Neutrophil (primary cell): ENCODE data around the gene FFAR4.
A peak's percentile ranks its signal among the peaks of the same experiment; 100 is the strongest.

Experiments
- H3K27ac ChIP-seq: fragments of 200-600 bp; sonication (generic); 2 replicates; pipeline ENCODE4 v1.5.1; 2016; ENCODE audit warnings: mild to moderate bottlenecking, moderate library complexity
- H3K27me3 ChIP-seq: fragments of 200-600 bp; sonication (generic); 2 replicates; pipeline ENCODE4 v1.6.0; 2016; ENCODE audit warnings: mild to moderate bottlenecking
- H3K36me3 ChIP-seq: fragments of 200-600 bp; sonication (generic); 2 replicates; pipeline ENCODE4 v1.5.1; 2017
- H3K4me1 ChIP-seq, 2 experiments: fragments of 200-600 bp in 1 of 2; sonication (generic) in 1 of 2; 1 replicate in 1 of 2; 2 replicates in 1 of 2; pipeline versions ENCODE4 v1.5.1 to v1.6.1; 2013 to 2016; ENCODE audit warnings: low read depth in 1 of 2, low read length in 1 of 2, mild to moderate bottlenecking in 1 of 2, moderate library complexity in 1 of 2; ENCODE audit not compliant: control insufficient read depth in 1 of 2, insufficient read depth in 1 of 2
- H3K4me3 ChIP-seq, 2 experiments: fragments of 200-600 bp in 1 of 2; sonication (generic) in 1 of 2; 1 replicate in 1 of 2; 2 replicates in 1 of 2; pipeline ENCODE4 v1.5.1; 2013 to 2016; ENCODE audit warnings: low read depth in 1 of 2, low read length in 1 of 2, mild to moderate bottlenecking in 1 of 2, moderate library complexity in 1 of 2
- H3K9me3 ChIP-seq: fragments of 200-600 bp; sonication (generic); 2 replicates; pipeline ENCODE4 v1.5.1; 2016
- CTCF ChIP-seq: fragments of 200-600 bp; sonication (generic); IDR thresholded peaks from 2 replicates; pipeline ENCODE4 v1.5.1; 2016; ENCODE audit warnings: antibody characterized with exemption

FFAR4 gene

GRCh38 chr10:93608421-93608820, 42.0 kb downstream of the FFAR4 start:
- no peak for TF ChIP-seq CTCF
- Histone ChIP-seq H3K9me3 (no peaks in the 10 kb centered on the region), H3K27ac (no peak overlapping the region), H3K4me3 (no peak overlapping the region), H3K4me1 (no peaks in the 10 kb centered on the region), H3K27me3 (peaks cover 35% of the 10 kb centered on the region), H3K36me3 (no peaks in the 10 kb centered on the region)

- H3K36me3 ChIP-seq: no peaks in the 10 kb centered on the region
- H3K27me3 ChIP-seq: no peaks in the 10 kb centered on the region
- no peak within 1 kb of the TSS for H3K4me3 ChIP-seq
- H3K27ac ChIP-seq: no peak within 1 kb of the TSS
- peaks cover 17 to 24% of the 10 kb centered on the region in 2 experiments for H3K4me1 ChIP-seq
- H3K9me3 ChIP-seq: no peaks in the 10 kb centered on the region
- no peak for TF ChIP-seq CTCF
These were observed 45.8 kb downstream of the FFAR4 start, which contains the start of gene PDE6C for GRCh38 chr10:93612311-93612710. Gene PDE6C, plus strand, starts transcription at chr10:93612537. Its CDS starts 189 bp downstream, at chr10:93612726.

GRCh38 chr10:93613126-93613525, 46.7 kb downstream of the FFAR4 start:
- Histone ChIP-seq H3K27ac (no peak overlapping the region), H3K9me3 (no peaks in the 10 kb centered on the region), H3K4me3 (no peak overlapping the region), H3K27me3 (no peaks in the 10 kb centered on the region), H3K4me1 (peaks cover 17 to 24% of the 10 kb centered on the region in 2 experiments), H3K36me3 (no peaks in the 10 kb centered on the region)
- TF ChIP-seq CTCF: no peak

GRCh38 chr10:93614101-93614825, 47.8 kb downstream of the FFAR4 start:
- Histone ChIP-seq H3K27ac (no peak overlapping the region), H3K9me3 (no peaks in the 10 kb centered on the region), H3K4me1 (peaks cover 17 to 24% of the 10 kb centered on the region in 2 experiments), H3K36me3 (no peaks in the 10 kb centered on the region), H3K4me3 (no peak overlapping the region), H3K27me3 (no peaks in the 10 kb centered on the region)
- TF ChIP-seq CTCF: no peak

- Histone ChIP-seq H3K27me3 (peaks cover 7% of the 10 kb centered on the region), H3K4me1 (peaks cover 17 to 24% of the 10 kb centered on the region in 2 experiments), H3K27ac (peak overlapping the region; percentile 79), H3K4me3 (peak overlapping the region; percentile 3 to 52), H3K36me3 (no peaks in the 10 kb centered on the region), H3K9me3 (no peaks in the 10 kb centered on the region)
- TF ChIP-seq CTCF: no peak
These were observed 49.2 kb downstream of the FFAR4 start for GRCh38 chr10:93615576-93616235.
